Measurements from ENCODE around the gene HMHB1.
A peak's percentile ranks its signal among the peaks of the same experiment; 100 is the strongest.
"Not testable (repeated sequence)": the region's sequence is repeated elsewhere in the genome, so short reads cannot be mapped to it uniquely, and the experiment has no call there.

HMHB1 gene

DNA sequence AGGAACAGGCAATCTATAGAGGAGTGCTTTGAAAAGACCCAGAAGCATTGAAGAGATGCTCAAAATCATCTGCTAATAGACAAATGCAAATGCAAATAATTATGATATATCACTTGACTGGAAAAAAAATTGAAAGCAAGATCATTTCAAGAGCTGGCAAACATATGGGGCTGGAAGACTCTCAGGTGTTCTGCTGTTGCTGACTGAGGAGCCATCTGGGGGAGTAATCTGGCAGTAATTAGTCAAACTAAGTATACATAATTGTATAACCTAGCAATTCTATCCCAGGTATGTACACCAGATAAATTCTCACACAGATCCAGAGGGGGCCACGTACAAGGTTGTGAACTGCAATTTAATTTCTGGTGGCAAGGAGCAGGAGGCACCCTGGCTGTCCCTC is 4.6 kb upstream of the HMHB1 start:
- no peak for TF ChIP-seq TOX (CRISPR knock-in tag; IDR thresholded peaks at IDR 0.05; ENCODE audit: borderline replicate concordance)
- no peak for TF ChIP-seq ESRRG (CRISPR knock-in tag; IDR thresholded peaks at IDR 0.05)
- TF ChIP-seq SNAI2 (CRISPR knock-in tag; IDR thresholded peaks at IDR 0.05): no peak
- no peak for TF ChIP-seq TCF4 (CRISPR knock-in tag; IDR thresholded peaks at IDR 0.05; ENCODE audit: borderline replicate concordance)
- TF ChIP-seq TSHZ2 (CRISPR knock-in tag; IDR thresholded peaks at IDR 0.05): no peak
- TF ChIP-seq CREB5 (CRISPR knock-in tag; IDR thresholded peaks at IDR 0.05; ENCODE audit: low read depth): no peak
- no peak for TF ChIP-seq ISL1 (CRISPR knock-in tag; IDR thresholded peaks at IDR 0.05)
- no peak for TF ChIP-seq ZFP30 (CRISPR knock-in tag; IDR thresholded peaks at IDR 0.05)
- no peak for TF ChIP-seq RARB (CRISPR knock-in tag; IDR thresholded peaks at IDR 0.05)
- TF ChIP-seq ZNF8 (CRISPR knock-in tag; IDR thresholded peaks at IDR 0.05): no peak
- TF ChIP-seq ARNTL (CRISPR knock-in tag; IDR thresholded peaks at IDR 0.05; ENCODE audit: borderline replicate concordance, low read depth): no peak
- no peak for TF ChIP-seq GLIS3 (CRISPR knock-in tag; IDR thresholded peaks at IDR 0.05)
- TF ChIP-seq PPARA (CRISPR knock-in tag; IDR thresholded peaks at IDR 0.05; ENCODE audit: borderline replicate concordance): no peak
- no peak for TF ChIP-seq ZNF565 (CRISPR knock-in tag; conservative IDR thresholded peaks at IDR 0.05; ENCODE audit: low read depth)
- TF ChIP-seq CSDC2 (CRISPR knock-in tag; IDR thresholded peaks at IDR 0.05): no peak
- TF ChIP-seq CSRNP3 (CRISPR knock-in tag; IDR thresholded peaks at IDR 0.05): no peak
- no peak for TF ChIP-seq BACH2 (CRISPR knock-in tag; IDR thresholded peaks at IDR 0.05; ENCODE audit: borderline replicate concordance)
- no peak for ATAC-seq

- not testable (repeated sequence) for ATAC-seq
- peak; percentile 90 for TF ChIP-seq ZNF8 (CRISPR knock-in tag; IDR thresholded peaks at IDR 0.05)
These were observed 4.4 kb downstream of the HMHB1 start for GRCh38 chr5:143816370-143816769.

DNA sequence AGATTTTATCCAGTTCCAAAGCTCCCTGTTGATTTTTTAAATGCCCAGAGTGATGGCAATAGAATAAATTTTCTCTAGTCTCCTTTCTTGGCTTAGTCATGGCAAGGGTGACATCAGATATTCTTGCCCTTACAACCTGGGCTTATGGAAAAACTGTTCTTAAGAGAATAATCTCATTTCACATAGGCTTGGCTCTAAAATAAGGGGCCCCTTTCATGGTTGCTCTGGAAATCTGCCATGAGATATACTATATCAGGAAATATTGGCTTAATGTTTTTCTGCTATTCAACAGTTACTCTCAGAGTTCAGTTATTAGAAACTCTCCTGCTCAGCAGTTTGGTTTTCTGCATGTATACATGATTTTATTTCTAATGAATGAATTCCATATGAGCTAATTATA is 7.8 kb downstream of the HMHB1 start:
- no peak for TF ChIP-seq CSRNP3 (CRISPR knock-in tag; IDR thresholded peaks at IDR 0.05)
- TF ChIP-seq TSHZ2 (CRISPR knock-in tag; IDR thresholded peaks at IDR 0.05): no peak
- no peak for TF ChIP-seq ZNF70 (CRISPR knock-in tag; IDR thresholded peaks at IDR 0.05)
- no peak for TF ChIP-seq ZNF8 (CRISPR knock-in tag; IDR thresholded peaks at IDR 0.05)
- TF ChIP-seq GLIS3 (CRISPR knock-in tag; IDR thresholded peaks at IDR 0.05): no peak
- no peak for TF ChIP-seq ZFP30 (CRISPR knock-in tag; IDR thresholded peaks at IDR 0.05)
- no peak for TF ChIP-seq SNAI2 (CRISPR knock-in tag; IDR thresholded peaks at IDR 0.05)
- TF ChIP-seq OSR1 (CRISPR knock-in tag; IDR thresholded peaks at IDR 0.05): no peak
- TF ChIP-seq ZNF565 (CRISPR knock-in tag; conservative IDR thresholded peaks at IDR 0.05; ENCODE audit: low read depth): no peak
- no peak for TF ChIP-seq ESRRG (CRISPR knock-in tag; IDR thresholded peaks at IDR 0.05)
- no peak for ATAC-seq
